ENCODE data around the gene ENOX1.

Gene ENOX1

GRCh38 chr13:43737392-43737923, 49.3 kb downstream of the ENOX1 start:
- FAIRE-seq, result no peak

DNA sequence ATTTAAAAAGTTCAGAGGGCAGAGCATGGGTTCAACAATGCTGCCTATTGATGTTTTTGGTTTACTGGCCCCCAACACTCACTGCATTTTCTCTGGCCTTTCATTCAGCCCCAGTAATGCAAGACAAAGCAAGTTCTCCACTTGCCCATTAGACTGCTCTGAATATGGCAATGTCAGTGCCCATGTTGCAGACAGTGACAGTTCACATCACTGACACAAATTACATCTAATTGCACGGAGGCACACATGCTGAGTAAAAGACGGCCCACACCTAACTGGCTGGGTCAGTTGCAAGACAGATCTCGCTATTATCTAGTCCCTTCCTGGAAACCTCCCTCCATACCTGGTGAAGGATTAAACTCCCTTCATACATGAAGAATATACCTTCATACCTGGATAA, 54.0 kb downstream of the ENOX1 start:
- no peak for FAIRE-seq

- FAIRE-seq, result no peak
Observed at GRCh38 chr13:43731296-43731695, 55.5 kb downstream of the ENOX1 start.

DNA sequence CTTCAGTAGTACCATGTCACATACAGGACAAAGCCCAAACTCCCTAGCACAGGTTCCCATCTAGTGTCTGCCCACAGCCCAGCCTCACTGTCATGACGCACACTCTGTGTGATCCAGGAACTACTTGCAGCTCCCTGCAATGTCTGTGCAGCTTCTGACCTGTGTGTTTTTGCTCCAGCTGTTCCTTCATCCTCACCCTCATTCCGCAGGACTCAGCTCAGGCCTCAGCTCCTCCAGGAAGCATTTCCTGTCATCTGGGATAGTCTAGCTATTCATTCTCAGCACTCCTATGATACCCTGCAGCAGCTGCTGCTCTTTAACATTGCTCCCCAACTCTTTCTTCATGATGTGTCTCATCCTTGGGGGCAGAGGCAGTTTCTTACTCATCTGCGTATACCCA, 56.1 kb downstream of the ENOX1 start:
- FAIRE-seq, result no peak

DNA sequence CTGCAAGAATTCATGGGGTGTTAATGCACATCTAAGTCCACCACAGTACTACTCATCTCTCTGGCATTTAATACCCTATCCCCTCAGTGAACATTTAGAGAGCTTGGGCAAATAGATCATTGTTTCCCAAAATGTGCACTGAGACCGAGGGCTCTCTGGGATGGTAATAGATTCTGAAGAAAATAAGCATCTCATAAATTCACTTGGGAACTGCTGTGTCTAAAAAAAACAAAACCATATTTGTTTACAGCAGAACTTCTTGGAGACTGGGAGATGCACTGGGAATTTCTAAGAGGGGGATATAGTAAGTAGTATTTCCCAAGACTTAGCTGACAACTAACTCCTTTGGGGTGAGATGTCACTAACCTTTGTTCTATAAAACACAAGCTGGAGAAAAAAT, 58.4 kb downstream of the ENOX1 start:
- FAIRE-seq, result no peak

DNA sequence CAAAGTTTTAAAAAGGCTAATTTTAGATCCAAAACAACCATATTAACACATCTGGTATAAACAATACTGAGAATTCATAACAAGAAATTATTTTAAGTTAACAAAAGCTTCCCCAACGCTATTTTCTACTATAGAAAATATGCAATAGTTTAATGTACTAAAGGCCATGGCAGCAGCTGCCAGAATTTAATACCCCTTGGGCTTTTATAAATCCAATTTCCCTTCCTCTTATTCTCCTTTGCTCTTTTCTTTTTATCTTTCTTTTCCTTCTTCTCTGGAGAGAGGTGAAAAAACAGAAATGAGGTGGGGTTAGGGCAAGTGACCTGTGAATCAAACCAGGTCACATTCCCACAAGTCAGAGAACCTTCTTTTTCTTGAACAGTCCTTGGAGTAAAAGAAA, 58.9 kb downstream of the ENOX1 start:
- no peak for FAIRE-seq

DNA sequence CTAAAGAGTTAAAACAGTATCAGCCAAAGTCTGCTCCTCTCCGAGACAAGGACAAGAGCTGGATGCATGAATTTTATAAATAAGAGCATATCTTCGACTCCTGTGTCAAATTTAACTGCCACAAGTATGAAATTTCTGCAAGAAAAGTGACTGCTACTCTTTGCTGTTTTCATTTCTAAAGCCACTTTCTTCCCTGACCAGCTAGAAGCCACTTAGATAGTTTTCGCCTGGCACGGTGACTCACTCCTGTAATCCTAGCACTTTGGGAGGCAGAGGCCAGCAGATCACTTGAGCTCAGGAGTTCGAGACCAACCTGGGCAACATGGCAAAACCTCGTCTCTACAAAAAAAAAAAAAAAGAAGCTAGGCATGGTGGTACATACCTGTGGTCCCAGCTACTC, 61.3 kb downstream of the ENOX1 start:
- FAIRE-seq, result no peak

DNA sequence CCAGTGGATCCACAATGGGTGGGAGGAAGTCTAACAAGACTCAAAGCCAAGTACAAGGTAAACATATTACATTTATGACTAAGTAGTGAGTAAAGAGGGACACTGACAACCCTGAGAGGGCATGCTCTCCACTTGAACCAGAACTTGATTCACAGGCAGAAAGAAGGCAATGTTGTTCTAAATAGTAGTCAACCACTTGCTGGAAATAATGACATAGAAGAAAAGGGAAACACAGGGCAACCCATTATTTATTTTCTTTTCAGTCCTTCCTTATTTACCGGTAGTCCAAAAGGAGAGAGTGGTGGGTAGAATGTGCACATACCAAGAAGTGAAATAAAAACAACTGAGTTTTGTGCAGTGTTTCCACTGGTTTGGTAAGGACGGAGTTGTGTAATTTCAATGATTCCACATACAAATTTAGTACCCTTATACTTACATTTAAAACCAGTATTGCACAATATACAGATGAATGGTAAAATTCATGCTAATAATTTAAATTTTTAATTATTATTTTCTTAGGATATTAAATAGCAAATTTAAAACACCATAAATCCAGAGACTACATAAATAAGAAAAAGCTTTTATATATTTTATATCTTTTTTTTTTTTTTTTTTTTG, 65.9 kb downstream of the ENOX1 start:
- no peak for FAIRE-seq

DNA sequence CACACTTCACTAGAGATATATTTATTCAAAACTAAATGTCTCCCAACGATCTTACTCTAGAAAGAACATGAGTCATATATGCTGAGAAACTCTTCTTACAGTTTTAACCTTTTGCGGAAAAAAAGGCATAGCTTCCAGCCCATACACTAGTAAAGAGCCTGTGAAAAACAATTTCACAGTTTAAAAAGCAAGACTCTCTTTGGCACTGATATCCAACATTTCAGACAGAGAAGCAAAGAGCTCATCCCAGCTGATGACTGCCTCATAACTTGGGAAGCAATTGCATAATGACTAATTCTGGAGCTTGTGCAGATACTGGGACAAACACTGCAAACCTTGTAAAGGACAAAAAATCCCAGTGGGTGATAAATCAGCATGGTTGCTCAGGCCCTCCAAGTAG, 88.0 kb downstream of the ENOX1 start:
- no peak for FAIRE-seq

DNA sequence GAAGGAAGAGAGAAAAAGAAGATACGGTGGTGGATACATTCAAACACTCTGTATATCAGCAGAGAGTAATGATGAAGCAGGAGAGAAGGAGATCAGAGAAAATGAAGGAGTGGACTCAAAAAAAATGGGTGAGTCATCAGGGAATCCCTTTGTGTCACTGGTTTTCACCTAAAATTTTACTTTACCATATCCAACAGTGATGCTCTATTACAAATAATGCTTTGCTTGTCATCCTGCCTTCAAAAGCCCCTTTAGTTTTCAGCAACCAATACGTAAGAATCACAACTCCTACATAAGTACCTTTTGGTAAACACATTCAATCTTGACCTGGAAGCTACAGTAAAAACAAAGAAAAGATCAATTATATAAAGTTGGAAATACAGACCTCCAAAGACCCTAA, 88.8 kb downstream of the ENOX1 start:
- FAIRE-seq, result no peak

GRCh38 chr13:43697323-43697722, 89.4 kb downstream of the ENOX1 start:
- FAIRE-seq, result no peak

DNA sequence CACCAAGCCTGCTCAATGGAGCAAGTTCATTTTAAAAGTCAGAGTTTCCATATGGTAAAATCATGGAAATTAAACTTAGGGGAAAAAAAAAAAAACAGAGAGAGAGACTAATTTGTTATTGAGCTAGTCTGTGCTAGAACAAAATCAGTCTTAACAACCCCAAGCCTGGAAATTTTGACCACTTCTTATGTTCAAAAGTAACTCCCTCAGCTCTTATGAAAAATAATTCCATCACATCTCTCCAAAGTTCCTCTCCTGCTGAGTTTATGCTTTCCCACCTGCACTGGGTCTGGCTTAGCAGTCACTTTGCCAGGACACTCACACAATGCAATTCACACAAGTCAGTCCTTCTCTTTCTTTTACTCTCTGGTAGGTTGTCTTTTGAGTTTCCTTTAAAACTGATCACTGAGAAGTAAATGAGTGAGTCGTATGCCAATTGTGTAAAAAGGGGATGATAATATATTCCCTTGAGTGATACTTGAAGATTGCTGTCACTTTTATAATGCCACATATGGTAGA, 92.6 kb downstream of the ENOX1 start:
- no peak for FAIRE-seq

DNA sequence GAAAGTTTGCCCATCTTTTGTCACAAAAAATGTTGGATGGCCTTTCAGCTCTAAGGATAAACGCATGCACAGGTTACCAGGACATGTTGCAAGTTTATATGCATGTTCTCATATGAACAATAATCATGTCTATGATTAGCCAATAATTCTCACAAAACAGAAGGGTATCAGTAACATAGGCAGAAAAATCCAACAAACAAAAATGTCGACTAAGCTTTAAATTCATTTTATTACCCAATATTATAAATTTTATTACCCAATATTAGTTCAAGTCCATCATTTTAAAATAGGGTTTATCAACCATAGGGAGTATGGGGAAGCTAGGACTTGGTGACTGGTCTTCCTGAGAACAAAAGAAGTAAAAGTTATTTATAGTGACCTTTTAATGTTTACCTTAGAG, 93.1 kb downstream of the ENOX1 start:
- FAIRE-seq, result no peak

- FAIRE-seq, result no peak
Observed at GRCh38 chr13:43688227-43688907, 98.4 kb downstream of the ENOX1 start.

- no peak for FAIRE-seq
Observed at GRCh38 chr13:43687038-43687437, 99.7 kb downstream of the ENOX1 start.

DNA sequence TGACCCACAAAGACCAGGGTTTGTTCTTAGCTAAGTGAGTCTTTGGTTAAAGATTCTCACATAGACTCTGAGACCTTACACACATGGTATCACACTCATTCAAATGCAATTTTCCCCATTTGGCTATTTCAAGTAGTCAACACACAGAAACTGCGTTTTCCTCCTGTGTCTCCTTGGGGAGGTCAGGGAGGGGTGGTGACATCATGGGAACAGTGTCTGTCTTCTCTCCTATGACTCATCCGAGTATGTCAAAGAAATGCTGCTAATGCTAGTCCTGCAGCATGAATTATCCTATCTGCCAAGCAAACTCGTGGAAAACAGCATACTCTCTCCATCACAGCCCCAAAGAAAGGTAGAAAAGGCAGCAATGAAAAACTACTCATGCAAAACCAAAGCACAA, 100.2 kb downstream of the ENOX1 start:
- no peak for FAIRE-seq

GRCh38 chr13:43684963-43685725, 101.6 kb downstream of the ENOX1 start:
- FAIRE-seq, result no peak

- no peak for FAIRE-seq
Observed at GRCh38 chr13:43682701-43683100, 104.1 kb downstream of the ENOX1 start.

- no peak for FAIRE-seq
Observed at GRCh38 chr13:43676320-43676719, 110.5 kb downstream of the ENOX1 start.

DNA sequence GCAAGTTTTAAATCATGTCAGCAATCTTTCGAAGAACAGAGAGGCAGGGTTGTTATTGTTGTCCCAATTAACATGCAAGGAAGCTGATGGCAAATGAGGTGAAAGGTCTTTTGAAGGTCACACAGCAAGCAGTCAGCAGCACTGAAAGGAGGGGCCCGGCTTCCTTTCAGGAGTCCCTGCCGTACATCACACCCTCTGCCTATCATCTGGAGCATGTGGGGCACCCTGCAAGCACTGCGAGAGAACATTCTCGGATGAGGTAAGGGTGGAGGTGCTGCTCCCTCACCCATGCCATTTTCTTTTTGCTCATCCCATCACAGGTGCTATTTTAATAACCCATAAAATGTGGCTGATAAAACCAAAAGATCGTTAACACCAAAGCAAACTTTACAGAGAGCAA, 111.2 kb downstream of the ENOX1 start:
- FAIRE-seq, result no peak

DNA sequence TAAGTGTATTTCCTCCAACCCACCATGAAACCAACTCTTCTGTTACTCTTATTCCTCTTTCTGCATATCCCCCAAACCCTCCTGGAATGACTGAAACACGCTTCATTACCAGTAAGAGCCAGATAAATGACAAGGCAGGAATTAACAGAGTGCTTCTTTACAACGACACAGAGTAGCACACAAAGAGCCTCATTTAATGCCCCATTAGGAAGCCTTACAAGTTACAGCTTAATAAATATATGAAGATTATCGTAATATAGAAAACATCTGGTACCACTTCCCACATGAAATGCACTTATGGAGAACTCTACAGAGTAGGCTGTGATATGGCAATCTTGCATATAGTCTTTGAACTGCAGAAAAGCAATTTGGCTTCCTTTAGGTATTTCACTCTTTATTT, 116.8 kb downstream of the ENOX1 start:
- no peak for FAIRE-seq

- FAIRE-seq, result no peak
Observed at GRCh38 chr13:43669101-43669500, 117.7 kb downstream of the ENOX1 start.

GRCh38 chr13:43666403-43666802, 120.4 kb downstream of the ENOX1 start:
- FAIRE-seq, result no peak

DNA sequence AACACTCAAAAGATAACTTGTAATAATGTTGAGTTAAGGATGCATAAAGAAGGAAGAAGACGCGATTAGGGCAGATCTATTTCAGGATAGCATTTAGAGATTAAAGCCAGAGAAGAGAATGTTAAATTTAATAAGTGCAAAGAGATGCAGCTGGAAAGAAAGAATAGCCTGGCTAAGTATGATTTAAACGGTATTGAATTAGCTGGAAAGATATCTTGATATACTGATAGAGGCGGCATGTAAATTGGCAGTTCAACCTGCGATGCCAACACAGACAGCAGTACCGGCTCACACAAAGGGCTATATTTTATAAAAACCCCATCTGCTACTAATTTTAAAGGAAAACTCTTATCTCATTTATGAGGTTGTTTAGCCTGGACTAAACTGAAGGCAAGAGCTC, 121.4 kb downstream of the ENOX1 start:
- no peak for FAIRE-seq

Measured in G401.6 (cell line).